GM20000 (cell line): ENCODE measurements around the gene PSMB1.

Source experiments
- DNase-seq: peaks from one replicate; pipeline ENCODE4 v3.0.0; 2012; ENCODE audit warnings: low spot score
- CTCF ChIP-seq: IDR thresholded peaks from 2 replicates; pipeline ENCODE4 v1.5.1; 2012; ENCODE audit warnings: mild to moderate bottlenecking, control low read depth; ENCODE audit errors: extremely low read depth, missing control alignments

PSMB1 gene

GRCh38 chr6:170554013-170554795 is 1.1 kb upstream of the PSMB1 start, which contains the start of gene TBP:
Gene TBP, plus strand, starts transcription at chr6:170554369. Its CDS starts 2,661 bp downstream, at chr6:170557030.
- TF ChIP-seq CTCF: no peak

GRCh38 chr6:170553534-170554012 is 466 bp upstream of the PSMB1 start:
- DNase-seq: no peak
- no peak for TF ChIP-seq CTCF

More at GRCh38 chr6:170554013-170554795, 1.1 kb upstream of the PSMB1 start, which contains the start of gene TBP:
- peak; percentile 90 for DNase-seq

GRCh38 chr6:170545405-170545804 is 7.7 kb downstream of the PSMB1 start:
- no peak for DNase-seq
- TF ChIP-seq CTCF: no peak

- no peak for TF ChIP-seq CTCF
- no peak for DNase-seq
Measured at GRCh38 chr6:170542031-170542719, 10.9 kb downstream of the PSMB1 start.

- no peak for TF ChIP-seq CTCF
- no peak for DNase-seq
Measured at GRCh38 chr6:170537329-170537728, 15.8 kb downstream of the PSMB1 start.

GRCh38 chr6:170536671-170537070 is 16.4 kb downstream of the PSMB1 start:
- no peak for DNase-seq
- TF ChIP-seq CTCF: no peak

GRCh38 chr6:170535004-170535403 is 18.1 kb downstream of the PSMB1 start:
- TF ChIP-seq CTCF: no peak
- no peak for DNase-seq
